Activated CD4-positive, alpha-beta T cell treated with anti-CD3 and anti-CD28 coated beads, Interleukin-2, amount 10 ng/mL, durations not matched to agents 24 days and 14 days (primary cell): Measurements from ENCODE around the gene ING1. TPM values are rescaled to one million over a fixed set of nuclear protein-coding genes. Genes with fewer than 3 reads are reported as not detected.
"Not testable (repeated sequence)": the region's sequence is repeated elsewhere in the genome, so short reads cannot be mapped to it uniquely, and the experiment has no call there.

Source experiments
- DNase-seq: peaks from one replicate; pipeline ENCODE4 v3.0.0; 2022
- H3K27ac Mint-ChIP-seq: one replicate; pipeline ENCODE4 v1.8.0; 2022; ENCODE audit warnings: mild to moderate bottlenecking, mixed read lengths
- H3K27me3 Mint-ChIP-seq: one replicate; pipeline ENCODE4 v1.8.0; 2022; ENCODE audit warnings: mixed read lengths
- H3K36me3 Mint-ChIP-seq: one replicate; pipeline ENCODE4 v1.8.0; 2022; ENCODE audit warnings: low read depth, mild to moderate bottlenecking, mixed read lengths
- H3K4me1 Mint-ChIP-seq: one replicate; pipeline ENCODE4 v1.8.0; 2021; ENCODE audit warnings: mixed read lengths
- H3K4me3 Mint-ChIP-seq: one replicate; pipeline ENCODE4 v1.8.0; 2022; ENCODE audit warnings: mild to moderate bottlenecking, moderate library complexity, mixed read lengths
- H3K9me3 Mint-ChIP-seq: one replicate; pipeline ENCODE4 v1.8.0; 2021; ENCODE audit warnings: mixed read lengths
- intact Hi-C: fragments of 100-400 bp; cut with micrococcal nuclease; formaldehyde crosslinking; loops from one replicate; pipeline ENCODE4 v1.15.1; 2023
- total RNA-seq: library from RNA; stranded (reverse); gene quantifications from 2 replicates; pipeline ENCODE4 v1.2.3, GENCODE V29; 2022

Gene ING1
- total RNA-seq, 1 donor from 2014 or later: 18.4 TPM

DNA sequence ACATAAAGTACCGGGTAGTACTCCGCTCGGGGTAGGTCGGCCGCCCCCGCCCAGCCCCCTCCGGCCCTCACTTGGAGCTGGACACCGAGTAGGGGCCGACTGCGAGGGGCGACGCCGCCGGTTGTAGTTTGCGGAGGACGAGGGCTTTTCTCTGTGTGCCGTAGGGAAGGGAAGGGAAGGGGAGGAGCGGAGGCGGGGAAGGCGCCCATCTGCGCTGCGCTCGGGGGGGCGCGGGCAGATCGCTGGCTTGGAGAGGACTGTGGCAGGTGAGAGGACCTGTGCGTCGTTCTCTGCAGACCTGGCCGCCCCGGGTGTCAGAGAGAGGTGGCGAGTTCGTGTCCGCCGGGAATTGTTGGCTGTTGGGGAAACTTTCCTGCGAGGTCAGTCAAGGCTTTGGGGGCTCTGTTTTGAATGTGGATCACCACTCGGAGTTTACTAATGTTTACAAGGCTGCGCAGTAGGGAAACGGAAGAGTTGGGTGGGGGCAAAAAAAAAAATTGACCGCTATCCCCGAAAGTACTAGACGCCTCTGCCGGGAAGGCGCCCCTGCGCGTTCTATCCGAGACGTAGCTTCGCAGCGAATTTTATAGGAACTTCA, 1.4 kb downstream of the ING1 start:
- Mint-ChIP-seq H3K4me1 (peaks cover 29% of the 10 kb centered on the region), H3K4me3 (peak overlapping the region; percentile 96), H3K9me3 (no peaks in the 10 kb centered on the region), H3K27me3 (peaks cover 2% of the 10 kb centered on the region), H3K27ac (peak overlapping the region; percentile 95), H3K36me3 (peaks cover 15% of the 10 kb centered on the region)
- DNase-seq: no peak
- intact Hi-C loops: loop anchor here (1.0 to 10.0 kb wide), 6 partner anchors 9 to 928 kb away; partner anchors contain the start of genes CARS2, IRS2, NAXD and RAB20

DNA sequence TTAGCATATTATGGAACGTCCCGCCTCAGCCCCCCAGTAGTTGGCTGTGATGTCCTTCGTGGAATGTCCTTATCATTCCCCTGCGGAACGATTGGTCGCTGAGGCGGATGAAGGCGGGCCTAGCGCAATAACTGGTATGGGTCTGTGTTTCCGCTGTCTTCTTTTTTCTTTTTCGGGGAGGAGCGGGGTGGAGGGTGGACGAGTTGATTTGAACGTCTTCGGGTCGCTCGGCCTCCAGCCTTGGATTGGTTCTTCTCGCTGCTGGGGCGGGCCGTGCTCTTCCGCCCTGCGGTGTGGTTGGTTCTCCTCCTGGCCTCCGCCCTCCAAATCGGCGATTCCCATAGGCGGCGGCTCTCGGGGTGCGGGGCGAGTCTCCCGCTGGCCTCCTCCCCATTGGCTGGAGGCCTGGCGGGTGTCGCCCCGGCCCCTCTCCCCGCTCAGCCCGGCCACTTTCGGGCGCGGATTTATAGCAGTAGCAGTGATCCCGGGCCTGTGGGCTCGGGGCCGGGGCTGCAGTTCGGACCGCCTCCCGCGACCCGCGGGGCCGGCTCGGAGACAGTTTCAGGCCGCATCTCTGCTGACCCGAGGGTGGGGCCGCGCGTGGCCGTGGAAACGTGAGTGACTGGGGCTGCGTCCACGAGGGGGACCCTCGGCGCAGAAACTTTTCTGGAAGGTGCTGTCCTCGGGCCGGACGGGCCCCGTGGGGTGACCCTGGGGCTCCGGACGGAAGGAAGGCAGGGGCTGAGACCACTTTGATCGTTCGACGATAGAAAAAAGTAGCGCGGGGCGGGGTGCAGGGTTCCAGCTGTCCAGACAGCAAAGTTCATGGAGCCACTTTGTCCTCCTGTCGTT, 2.1 kb downstream of the ING1 start:
- peaks cover 29% of the 10 kb centered on the region for H3K4me1 Mint-ChIP-seq

DNA sequence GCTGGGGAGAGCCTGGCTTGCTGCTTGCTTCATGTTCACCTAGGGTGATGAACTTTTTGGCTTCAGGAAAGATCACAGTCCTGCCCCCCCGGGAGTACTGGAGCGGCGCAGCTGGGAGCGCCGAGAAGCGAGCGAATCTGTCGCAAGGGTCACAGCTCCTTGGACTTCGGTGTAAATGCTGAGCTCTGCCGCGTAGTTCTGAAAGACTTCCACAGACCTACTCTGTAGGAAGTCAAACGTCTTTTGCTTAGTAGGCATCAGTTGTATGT, 2.7 kb downstream of the ING1 start:
- DNase-seq: no peak
- Mint-ChIP-seq H3K36me3 (peaks cover 19% of the 10 kb centered on the region), H3K27ac (peak overlapping the region; percentile 83), H3K27me3 (peaks cover 2% of the 10 kb centered on the region), H3K4me3 (peak overlapping the region; percentile 96), H3K4me1 (peaks cover 27% of the 10 kb centered on the region), H3K9me3 (no peaks in the 10 kb centered on the region)
- intact Hi-C loops: loop anchor here (2.0 to 10.0 kb wide), 3 partner anchors 103 to 439 kb away; partner anchors contain the start of gene RAB20

More for the DNA sequence above, 2.1 kb downstream of the ING1 start:
- Mint-ChIP-seq H3K9me3 (no peaks in the 10 kb centered on the region), H3K27me3 (peaks cover 2% of the 10 kb centered on the region), H3K27ac (peak overlapping the region; percentile 95), H3K36me3 (peaks cover 16% of the 10 kb centered on the region), H3K4me3 (peak overlapping the region; percentile 96)
- DNase-seq: peak; percentile 98
- intact Hi-C loops: loop anchor here (1.0 to 10.0 kb wide), 6 partner anchors 9 to 439 kb away; partner anchors contain the start of genes CARS2, NAXD and RAB20

DNA sequence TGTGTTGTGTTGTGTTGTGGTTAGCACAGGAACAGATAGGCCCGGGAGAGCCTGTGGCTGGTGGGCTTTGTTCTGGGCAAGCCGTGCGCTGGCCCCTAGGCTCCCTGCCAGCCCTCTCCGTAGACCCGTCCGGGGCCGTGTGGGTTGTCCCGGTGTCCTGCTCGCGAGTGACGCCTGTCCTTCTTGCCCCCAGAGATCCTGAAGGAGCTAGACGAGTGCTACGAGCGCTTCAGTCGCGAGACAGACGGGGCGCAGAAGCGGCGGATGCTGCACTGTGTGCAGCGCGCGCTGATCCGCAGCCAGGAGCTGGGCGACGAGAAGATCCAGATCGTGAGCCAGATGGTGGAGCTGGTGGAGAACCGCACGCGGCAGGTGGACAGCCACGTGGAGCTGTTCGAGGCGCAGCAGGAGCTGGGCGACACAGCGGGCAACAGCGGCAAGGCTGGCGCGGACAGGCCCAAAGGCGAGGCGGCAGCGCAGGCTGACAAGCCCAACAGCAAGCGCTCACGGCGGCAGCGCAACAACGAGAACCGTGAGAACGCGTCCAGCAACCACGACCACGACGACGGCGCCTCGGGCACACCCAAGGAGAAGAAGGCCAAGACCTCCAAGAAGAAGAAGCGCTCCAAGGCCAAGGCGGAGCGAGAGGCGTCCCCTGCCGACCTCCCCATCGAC, 5.7 kb downstream of the ING1 start:
- intact Hi-C loops: loop anchor here (5.0 to 10.0 kb wide), 2 partner anchors 157 to 436 kb away; partner anchors contain the start of gene RAB20
- peaks cover 18% of the 10 kb centered on the region for H3K36me3 Mint-ChIP-seq
- no peak for DNase-seq
- H3K4me3 Mint-ChIP-seq: no peak overlapping the region
- H3K9me3 Mint-ChIP-seq: no peaks in the 10 kb centered on the region
- peaks cover 15% of the 10 kb centered on the region for H3K4me1 Mint-ChIP-seq
- no peaks in the 10 kb centered on the region for H3K27me3 Mint-ChIP-seq
- no peak overlapping the region for H3K27ac Mint-ChIP-seq

GRCh38 chr13:110722971-110723370, 9.5 kb downstream of the ING1 start:
- Mint-ChIP-seq H3K36me3 (peaks cover 20% of the 10 kb centered on the region), H3K4me3 (no peak overlapping the region), H3K9me3 (no peaks in the 10 kb centered on the region), H3K27me3 (no peaks in the 10 kb centered on the region), H3K27ac (no peak overlapping the region), H3K4me1 (peaks cover 14% of the 10 kb centered on the region)
- DNase-seq: no peak
- intact Hi-C loops: no loop called here

GRCh38 chr13:110723598-110723997, 10.1 kb downstream of the ING1 start:
- peaks cover 20% of the 10 kb centered on the region for H3K36me3 Mint-ChIP-seq
- intact Hi-C loops: no loop called here
- H3K4me1 Mint-ChIP-seq: peaks cover 12% of the 10 kb centered on the region
- H3K27me3 Mint-ChIP-seq: no peaks in the 10 kb centered on the region
- H3K9me3 Mint-ChIP-seq: no peaks in the 10 kb centered on the region
- H3K27ac Mint-ChIP-seq: no peak overlapping the region
- H3K4me3 Mint-ChIP-seq: no peak overlapping the region
- no peak for DNase-seq

DNA sequence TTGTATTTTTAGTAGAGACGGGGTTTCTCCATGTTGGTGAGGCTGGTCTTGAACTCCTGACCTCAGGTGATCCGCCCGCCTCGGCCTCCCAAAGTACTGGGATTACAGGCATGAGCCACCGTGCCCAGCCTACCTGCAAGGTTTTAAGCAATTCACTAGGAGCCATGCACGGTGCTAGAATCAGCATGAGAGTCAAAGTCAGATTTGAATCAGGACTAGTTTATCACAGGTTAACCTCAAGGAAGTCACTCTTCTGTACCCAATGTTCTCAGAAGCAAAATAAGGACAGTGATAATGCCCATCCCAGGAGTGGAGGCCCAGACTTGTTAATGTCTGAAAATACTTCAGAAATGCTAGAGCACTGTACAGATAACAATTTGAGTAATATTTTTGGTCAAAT, 12.7 kb downstream of the ING1 start:
- not testable (repeated sequence) for H3K4me3 Mint-ChIP-seq, DNase-seq, H3K9me3 Mint-ChIP-seq, H3K27me3 Mint-ChIP-seq, H3K36me3 Mint-ChIP-seq
- Mint-ChIP-seq H3K4me1 (peaks cover 10% of the 10 kb centered on the region), H3K27ac (peak overlapping the region; percentile 12)
- intact Hi-C loops: loop anchor here (1.0 kb wide), 1 partner anchor 11 kb away; no protein-coding TSS in a partner anchor

DNA sequence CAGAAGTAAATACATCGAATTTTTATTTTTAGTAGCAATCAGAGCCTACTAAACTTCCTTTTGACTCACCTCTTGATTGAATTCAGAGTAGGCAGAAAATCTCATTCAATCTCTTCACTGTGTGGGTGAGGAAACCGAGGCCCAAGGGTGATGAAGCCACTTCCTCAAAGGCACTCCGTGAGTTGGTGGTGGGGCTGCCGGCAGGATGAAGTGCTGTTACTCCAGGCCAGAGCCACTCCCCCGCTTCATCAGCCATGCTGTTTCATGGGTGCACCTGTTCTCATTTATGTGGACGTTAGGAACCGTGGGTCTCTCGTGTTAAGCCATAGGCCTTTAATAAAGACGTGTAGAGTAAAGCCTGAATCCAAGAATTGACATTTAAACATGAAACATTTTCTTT, 13.2 kb downstream of the ING1 start:
- intact Hi-C loops: loop anchor here (1.0 kb wide), 1 partner anchor 11 kb away; no protein-coding TSS in a partner anchor
- Mint-ChIP-seq H3K36me3 (peaks cover 6% of the 10 kb centered on the region), H3K4me1 (peaks cover 10% of the 10 kb centered on the region), H3K27ac (peak overlapping the region; percentile 56), H3K9me3 (no peaks in the 10 kb centered on the region), H3K27me3 (no peaks in the 10 kb centered on the region), H3K4me3 (peak overlapping the region; percentile 26)
- DNase-seq: peak; percentile 81

GRCh38 chr13:110731072-110731471, 17.6 kb downstream of the ING1 start:
- peaks cover 4% of the 10 kb centered on the region for H3K36me3 Mint-ChIP-seq
- no peak overlapping the region for H3K4me3 Mint-ChIP-seq
- H3K4me1 Mint-ChIP-seq: peaks cover 8% of the 10 kb centered on the region
- intact Hi-C loops: no loop called here
- H3K27me3 Mint-ChIP-seq: no peaks in the 10 kb centered on the region
- no peak overlapping the region for H3K27ac Mint-ChIP-seq
- DNase-seq: no peak
- no peaks in the 10 kb centered on the region for H3K9me3 Mint-ChIP-seq

- no peaks in the 10 kb centered on the region for H3K27me3 Mint-ChIP-seq
- intact Hi-C loops: no loop called here
- no peak overlapping the region for H3K4me3 Mint-ChIP-seq
- no peak for DNase-seq
- H3K36me3 Mint-ChIP-seq: no peaks in the 10 kb centered on the region
- no peak overlapping the region for H3K27ac Mint-ChIP-seq
- no peaks in the 10 kb centered on the region for H3K9me3 Mint-ChIP-seq
- H3K4me1 Mint-ChIP-seq: no peaks in the 10 kb centered on the region
Observed at GRCh38 chr13:110734561-110734960, 21.1 kb downstream of the ING1 start.

DNA sequence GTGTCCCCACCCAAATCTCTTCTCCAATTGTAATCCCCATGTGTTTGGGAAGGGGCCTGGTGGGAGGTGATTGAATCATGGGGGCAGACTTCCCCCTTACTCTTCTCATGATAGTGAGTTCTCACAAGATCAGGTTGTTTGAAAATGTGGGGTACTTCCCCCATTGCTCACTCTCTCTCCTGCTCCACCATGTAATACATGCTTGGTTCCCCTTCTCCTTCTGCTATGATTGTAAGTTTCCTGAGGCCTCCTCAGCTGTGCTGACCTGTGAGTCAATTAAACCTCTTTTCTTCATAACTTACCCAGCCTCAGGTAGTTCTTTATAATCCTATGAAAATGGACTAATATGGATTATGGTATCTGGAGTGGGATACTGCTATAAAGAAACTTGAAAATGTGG, 24.1 kb downstream of the ING1 start:
- no peak overlapping the region for H3K27ac Mint-ChIP-seq
- H3K4me1 Mint-ChIP-seq: no peaks in the 10 kb centered on the region
- no peaks in the 10 kb centered on the region for H3K36me3 Mint-ChIP-seq
- intact Hi-C loops: no loop called here
- no peak for DNase-seq
- no peaks in the 10 kb centered on the region for H3K27me3 Mint-ChIP-seq
- no peaks in the 10 kb centered on the region for H3K9me3 Mint-ChIP-seq
- H3K4me3 Mint-ChIP-seq: no peak overlapping the region

DNA sequence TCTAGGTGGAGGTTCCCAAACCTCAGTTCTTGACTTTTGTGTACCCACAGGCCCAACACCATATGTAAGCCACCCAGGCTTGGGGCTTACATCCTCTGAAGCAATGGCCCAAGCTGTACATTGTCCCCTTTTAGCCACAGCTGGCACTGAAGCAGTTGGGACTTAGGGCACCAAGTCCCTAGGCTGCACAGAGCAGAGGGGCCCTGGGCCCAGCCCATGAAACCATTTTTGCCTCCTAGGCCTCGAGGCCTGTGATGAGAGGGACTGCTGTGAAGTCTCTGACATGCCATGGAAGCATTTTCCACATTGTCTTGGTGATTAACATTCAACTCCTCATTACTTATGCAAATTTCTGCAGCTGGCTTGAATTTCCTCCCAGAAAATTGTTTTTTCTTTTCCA, 30.2 kb downstream of the ING1 start:
- Mint-ChIP-seq H3K36me3 (no peaks in the 10 kb centered on the region), H3K9me3 (peaks cover 4% of the 10 kb centered on the region), H3K4me3 (no peak overlapping the region), H3K4me1 (no peaks in the 10 kb centered on the region), H3K27ac (no peak overlapping the region), H3K27me3 (peaks cover 3% of the 10 kb centered on the region)
- DNase-seq: no peak
- intact Hi-C loops: no loop called here

GRCh38 chr13:110746438-110746837, 32.9 kb downstream of the ING1 start:
- intact Hi-C loops: no loop called here
- H3K4me3 Mint-ChIP-seq: no peak overlapping the region
- H3K27ac Mint-ChIP-seq: no peak overlapping the region
- DNase-seq: no peak
- H3K9me3 Mint-ChIP-seq: peaks cover 4% of the 10 kb centered on the region
- no peaks in the 10 kb centered on the region for H3K4me1 Mint-ChIP-seq
- H3K27me3 Mint-ChIP-seq: peaks cover 3% of the 10 kb centered on the region
- no peaks in the 10 kb centered on the region for H3K36me3 Mint-ChIP-seq

DNA sequence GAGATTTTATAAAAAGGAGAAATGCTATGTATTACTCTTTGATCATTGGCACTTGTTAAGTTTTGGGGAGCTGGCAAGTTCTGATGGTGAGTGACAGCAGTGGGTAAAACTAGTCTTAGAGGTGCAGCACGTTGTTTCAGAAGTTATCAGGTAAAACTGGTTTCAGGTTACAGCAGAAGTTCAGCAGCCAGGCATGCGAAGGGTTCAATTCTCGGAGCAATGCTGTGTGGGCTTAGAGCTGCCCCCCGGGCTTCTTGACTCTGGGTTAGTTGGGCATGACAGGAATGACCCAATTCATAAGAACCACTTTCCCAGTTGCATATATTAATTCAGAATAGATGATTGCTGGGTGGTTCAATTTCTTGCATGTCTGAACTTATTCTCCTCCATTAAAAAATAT, 34.8 kb downstream of the ING1 start:
- Mint-ChIP-seq H3K36me3 (no peaks in the 10 kb centered on the region), H3K9me3 (peaks cover 4% of the 10 kb centered on the region), H3K27ac (no peak overlapping the region), H3K27me3 (peaks cover 3% of the 10 kb centered on the region), H3K4me1 (no peaks in the 10 kb centered on the region), H3K4me3 (no peak overlapping the region)
- intact Hi-C loops: no loop called here
- DNase-seq: no peak
